Panc1 (cell line): ENCODE measurements around the gene CCDC192. TPM values are rescaled to one million over a fixed set of nuclear protein-coding genes. Genes with fewer than 3 reads are reported as not detected.
"Not testable (repeated sequence)": the region's sequence is repeated elsewhere in the genome, so short reads cannot be mapped to it uniquely, and the experiment has no call there.

Source experiments
- ATAC-seq: fragments of 200-7000 bp; cut with Tn5 transposase; 2 replicates; pipeline ENCODE4 v1.9.1; 2020; ENCODE audit warnings: mild to moderate bottlenecking, moderate library complexity
- BruUV-seq: library from RNA; stranded (reverse); fragments of 400-500 nt; replicated peaks from 2 replicates; lab custom pipeline; 2021; lab: Mats Ljungman, UMichigan
- CTCF ChIA-PET: fragments of 300-600 bp; sonication (Branson Sonifier 250); formaldehyde crosslinking; loops from one replicate; lab custom pipeline; 2022; ENCODE audit warnings: antibody characterized with exemption; lab: Charles Lee
- POLR2A ChIA-PET: fragments of 300-600 bp; sonication (Branson Sonifier 250); formaldehyde crosslinking; loops from one replicate; lab custom pipeline; 2022; ENCODE audit warnings: antibody characterized with exemption; lab: Charles Lee
- DNase-seq: peaks from one replicate; pipeline ENCODE4 v3.0.0-alpha.2; 2010; ENCODE audit warnings: low read depth, low spot score
- H3K27ac ChIP-seq: 2 replicates; pipeline ENCODE4 v1.5.1; 2011; ENCODE audit warnings: mild to moderate bottlenecking, low read length, inconsistent platforms
- H3K27me3 ChIP-seq: fragments of 200-500 bp; sonication (Bioruptor generic); 2 replicates; pipeline ENCODE4 v1.6.0; 2014; ENCODE audit warnings: low read length, inconsistent platforms; ENCODE audit not compliant: control insufficient read depth, insufficient read depth
- H3K36me3 ChIP-seq: fragments of 200-500 bp; sonication (Bioruptor generic); 2 replicates; pipeline ENCODE4 v1.5.1; 2014; ENCODE audit warnings: inconsistent platforms, mild to moderate bottlenecking, low read length, moderate library complexity; ENCODE audit not compliant: control insufficient read depth, insufficient read depth
- H3K4me1 ChIP-seq: 2 replicates; pipeline ENCODE4 v1.5.1; 2011; ENCODE audit warnings: inconsistent platforms, mild to moderate bottlenecking, low read length, moderate library complexity; ENCODE audit not compliant: control insufficient read depth, insufficient read depth
- H3K4me3 ChIP-seq, 2 experiments: 2 replicates each; pipeline ENCODE4 v1.5.1; 2011 to 2012; ENCODE audit warnings: low read depth in 2 of 2, low read length in 2 of 2, mild to moderate bottlenecking in 2 of 2, inconsistent platforms in 1 of 2, moderate library complexity in 1 of 2
- H3K9me3 ChIP-seq: fragments of 200-500 bp; sonication (Bioruptor generic); 2 replicates; pipeline ENCODE4 v1.5.1; 2014; ENCODE audit warnings: low read depth, mild to moderate bottlenecking, inconsistent platforms, low read length, moderate library complexity; ENCODE audit not compliant: control insufficient read depth, insufficient read depth
- CTCF ChIP-seq: fragments of 450-650 bp; IDR thresholded peaks from 2 replicates; pipeline ENCODE4 v1.5.1; 2017; ENCODE audit warnings: mild to moderate bottlenecking
- POLR2AphosphoS5 ChIP-seq: IDR thresholded peaks from 2 replicates; pipeline ENCODE4 v1.6.1; 2012; ENCODE audit warnings: mild to moderate bottlenecking, low read depth, low read length, moderate library complexity
- SIN3A ChIP-seq: IDR thresholded peaks from 2 replicates; pipeline ENCODE4 v1.6.1; 2012; ENCODE audit warnings: low read depth, mild to moderate bottlenecking, low read length, moderate library complexity, borderline replicate concordance; ENCODE audit not compliant: insufficient read depth
- TCF7L2 ChIP-seq: IDR thresholded peaks from 2 replicates; pipeline ENCODE4 v1.6.1; 2011; ENCODE audit warnings: mild to moderate bottlenecking, low read depth, low read length, inconsistent platforms
- in situ Hi-C: cut with HindIII; loops from 2 replicates; pipeline ENCODE4 v1.10.0; 2016; ENCODE audit warnings: low sequenced_read_pairs, low pct_unique_long_range_greater_than_20kb
- intact Hi-C: fragments of 100-400 bp; cut with micrococcal nuclease; formaldehyde crosslinking; loops from one replicate; pipeline ENCODE4 v1.10.0; 2022; ENCODE audit not compliant: unreplicated experiment
- total RNA-seq: library from RNA; stranded (reverse); gene quantifications from one replicate; pipeline ENCODE4 v1.2.1, GENCODE V29; 2021; ENCODE audit not compliant: unreplicated experiment
- TF ChIP-seq, protein P1 (sequence below), 2 experiments: IDR thresholded peaks; 2 replicates each; pipeline ENCODE4 v1.6.1; 2011 to 2012; ENCODE audit warnings: low read depth in 2 of 2, control low read depth in 1 of 2, low read length in 1 of 2, mild to moderate bottlenecking in 1 of 2, moderate library complexity in 1 of 2; ENCODE audit not compliant: insufficient read depth in 1 of 2

The CCDC192 gene
- total RNA-seq, 1 experiment from 2014 or later, result not detected

GRCh38 chr5:127777957-127778356 lies 74.8 kb downstream of the CCDC192 start:
- ATAC-seq (no peak), DNase-seq (no peak)
- ChIA-PET POLR2A (no interaction called here), CTCF (no interaction called here)
- no peaks in the 10 kb centered on the region for H3K36me3 ChIP-seq
- no peaks in the 10 kb centered on the region for H3K4me1 ChIP-seq
- no peak overlapping the region for H3K4me3 ChIP-seq
- BruUV-seq, result no TSS peak
- intact Hi-C loops, result no loop called here
- no peaks in the 10 kb centered on the region for H3K27me3 ChIP-seq
- no peak overlapping the region for H3K27ac ChIP-seq
- TF ChIP-seq SIN3A (no peak), POLR2AphosphoS5 (no peak), CTCF (no peak), TCF7L2 (no peak)
- TF ChIP-seq, protein P1, sequence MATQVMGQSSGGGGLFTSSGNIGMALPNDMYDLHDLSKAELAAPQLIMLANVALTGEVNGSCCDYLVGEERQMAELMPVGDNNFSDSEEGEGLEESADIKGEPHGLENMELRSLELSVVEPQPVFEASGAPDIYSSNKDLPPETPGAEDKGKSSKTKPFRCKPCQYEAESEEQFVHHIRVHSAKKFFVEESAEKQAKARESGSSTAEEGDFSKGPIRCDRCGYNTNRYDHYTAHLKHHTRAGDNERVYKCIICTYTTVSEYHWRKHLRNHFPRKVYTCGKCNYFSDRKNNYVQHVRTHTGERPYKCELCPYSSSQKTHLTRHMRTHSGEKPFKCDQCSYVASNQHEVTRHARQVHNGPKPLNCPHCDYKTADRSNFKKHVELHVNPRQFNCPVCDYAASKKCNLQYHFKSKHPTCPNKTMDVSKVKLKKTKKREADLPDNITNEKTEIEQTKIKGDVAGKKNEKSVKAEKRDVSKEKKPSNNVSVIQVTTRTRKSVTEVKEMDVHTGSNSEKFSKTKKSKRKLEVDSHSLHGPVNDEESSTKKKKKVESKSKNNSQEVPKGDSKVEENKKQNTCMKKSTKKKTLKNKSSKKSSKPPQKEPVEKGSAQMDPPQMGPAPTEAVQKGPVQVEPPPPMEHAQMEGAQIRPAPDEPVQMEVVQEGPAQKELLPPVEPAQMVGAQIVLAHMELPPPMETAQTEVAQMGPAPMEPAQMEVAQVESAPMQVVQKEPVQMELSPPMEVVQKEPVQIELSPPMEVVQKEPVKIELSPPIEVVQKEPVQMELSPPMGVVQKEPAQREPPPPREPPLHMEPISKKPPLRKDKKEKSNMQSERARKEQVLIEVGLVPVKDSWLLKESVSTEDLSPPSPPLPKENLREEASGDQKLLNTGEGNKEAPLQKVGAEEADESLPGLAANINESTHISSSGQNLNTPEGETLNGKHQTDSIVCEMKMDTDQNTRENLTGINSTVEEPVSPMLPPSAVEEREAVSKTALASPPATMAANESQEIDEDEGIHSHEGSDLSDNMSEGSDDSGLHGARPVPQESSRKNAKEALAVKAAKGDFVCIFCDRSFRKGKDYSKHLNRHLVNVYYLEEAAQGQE (IDR thresholded peaks at IDR 0.05; ENCODE audit: insufficient read depth in 1 of 2, low read depth in 2 of 2, low read length in 1 of 2), result no peak
- no peaks in the 10 kb centered on the region for H3K9me3 ChIP-seq
- in situ Hi-C loops, result no loop called here

DNA sequence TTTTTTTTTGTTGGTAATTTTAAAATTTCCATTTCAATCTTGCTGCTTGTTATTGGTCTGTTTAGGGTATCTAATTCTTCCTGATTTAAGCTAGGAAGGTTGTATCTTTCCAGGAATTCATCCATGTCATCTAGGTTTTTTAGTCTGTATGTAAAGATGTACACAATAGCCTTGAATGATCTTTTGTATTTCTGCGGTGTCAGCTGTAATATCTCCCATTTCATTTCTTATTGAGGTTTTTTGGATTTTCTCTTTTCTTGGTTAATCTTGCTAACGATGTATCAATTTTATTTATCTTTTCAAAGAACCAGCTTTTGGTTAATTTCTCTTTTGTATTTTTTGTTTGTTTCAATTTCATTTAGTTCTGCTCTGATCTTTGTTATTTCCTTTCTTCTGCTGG lies 79.3 kb downstream of the CCDC192 start:
- H3K36me3 ChIP-seq, BruUV-seq, DNase-seq, H3K27me3 ChIP-seq, in situ Hi-C loops, intact Hi-C loops, POLR2A ChIA-PET, ATAC-seq, CTCF ChIA-PET, H3K4me3 ChIP-seq, H3K4me1 ChIP-seq, H3K9me3 ChIP-seq, H3K27ac ChIP-seq: not testable (repeated sequence)

DNA sequence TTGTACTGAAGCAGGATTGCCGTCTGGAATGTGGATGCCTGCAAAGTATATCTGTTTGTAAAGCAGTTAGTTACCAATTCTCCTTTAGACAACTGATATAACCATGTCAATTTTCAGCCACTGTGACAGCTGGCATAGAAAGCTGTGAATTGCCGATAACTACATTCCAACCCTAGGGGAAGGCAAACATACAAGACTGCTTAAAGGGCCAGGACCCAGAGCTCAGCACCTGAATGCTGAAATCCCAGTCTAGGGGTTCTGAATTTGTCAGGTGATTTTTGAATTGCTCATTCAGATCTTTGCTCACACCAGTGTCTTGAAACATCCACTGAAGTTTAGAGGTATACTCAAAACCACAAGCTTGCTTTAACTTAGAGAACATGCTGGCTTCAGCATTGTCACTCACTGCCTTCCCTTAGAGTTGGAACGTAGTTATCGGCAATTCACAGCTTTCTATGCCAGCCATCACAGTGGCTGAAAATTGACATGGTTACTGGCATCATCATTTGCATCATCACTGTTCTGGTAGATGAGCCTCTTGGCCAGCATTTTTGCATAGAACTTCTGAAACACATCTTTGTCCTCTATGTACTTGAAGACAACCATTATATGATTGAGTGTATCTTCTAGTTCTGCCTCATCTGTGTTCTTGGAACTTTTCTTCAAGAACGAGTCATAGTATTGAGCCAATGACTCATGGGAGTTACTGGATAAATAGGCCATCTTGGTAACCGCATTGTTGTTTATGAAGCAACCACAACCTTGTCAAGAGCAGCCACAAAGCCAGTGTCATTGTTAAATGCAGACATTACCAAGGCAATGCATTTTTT lies 82.1 kb downstream of the CCDC192 start:
- Histone ChIP-seq H3K36me3 (no peaks in the 10 kb centered on the region), H3K4me3 (no peak overlapping the region), H3K27me3 (no peaks in the 10 kb centered on the region), H3K27ac (no peak overlapping the region), H3K9me3 (no peaks in the 10 kb centered on the region), H3K4me1 (no peaks in the 10 kb centered on the region)
- in situ Hi-C loops (no loop called here), intact Hi-C loops (no loop called here)
- POLR2A ChIA-PET, result no interaction called here
- CTCF ChIA-PET, result no interaction called here
- ATAC-seq, result no peak
- no TSS peak for BruUV-seq
- no peak for DNase-seq
- TF ChIP-seq TCF7L2 (no peak), SIN3A (no peak), CTCF (no peak), POLR2AphosphoS5 (no peak)
- TF ChIP-seq, protein P1 (IDR thresholded peaks at IDR 0.05; ENCODE audit: insufficient read depth in 1 of 2, low read depth in 2 of 2, low read length in 1 of 2), result no peak
